ENCODE data around the gene MICU1.
A peak's percentile ranks its signal among the peaks of the same experiment; 100 is the strongest.
"Not testable (repeated sequence)": the region's sequence is repeated elsewhere in the genome, so short reads cannot be mapped to it uniquely, and the experiment has no call there.

The MICU1 gene

DNA sequence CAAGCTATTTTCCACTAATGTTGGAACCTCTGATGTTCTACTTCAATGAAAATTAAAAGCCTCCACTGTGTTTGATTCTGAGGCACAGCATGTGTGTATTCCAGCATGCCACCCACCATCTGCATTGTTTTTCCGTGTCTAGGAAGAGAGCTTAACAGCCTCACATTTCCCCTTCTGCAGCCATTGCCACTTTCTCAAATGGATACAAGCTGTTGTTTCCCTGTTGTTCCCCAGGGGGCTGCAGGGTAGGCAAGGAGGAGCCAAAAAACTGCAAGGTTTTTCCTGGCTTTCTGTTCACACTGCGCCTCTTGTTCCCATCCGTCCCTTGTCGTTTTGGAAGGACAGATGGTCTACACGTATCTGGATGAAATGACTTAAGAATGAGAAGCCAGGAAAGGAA lies 198.9 kb downstream of the MICU1 start:
- peak; percentile 83 for DNase-seq

DNA sequence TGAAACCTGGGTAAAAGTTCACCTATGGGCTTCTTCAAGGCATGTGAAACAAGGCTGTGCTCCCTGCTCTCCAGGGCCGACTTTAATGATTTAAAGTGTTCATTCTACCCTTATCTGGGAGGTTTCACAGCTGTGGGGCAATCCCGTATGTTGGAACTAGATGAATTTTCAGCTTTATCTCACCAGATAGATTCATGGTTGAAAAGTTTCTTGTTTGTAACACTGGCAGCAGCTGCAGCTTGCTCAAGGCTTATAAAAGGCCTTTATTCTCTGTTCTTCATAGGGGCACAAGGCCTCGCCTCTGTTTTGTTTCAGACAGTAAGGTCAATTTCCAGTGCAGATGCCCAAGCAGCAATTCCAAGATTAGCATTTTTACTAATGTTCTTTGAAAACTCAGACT lies 200.7 kb downstream of the MICU1 start:
- no peak for DNase-seq

DNA sequence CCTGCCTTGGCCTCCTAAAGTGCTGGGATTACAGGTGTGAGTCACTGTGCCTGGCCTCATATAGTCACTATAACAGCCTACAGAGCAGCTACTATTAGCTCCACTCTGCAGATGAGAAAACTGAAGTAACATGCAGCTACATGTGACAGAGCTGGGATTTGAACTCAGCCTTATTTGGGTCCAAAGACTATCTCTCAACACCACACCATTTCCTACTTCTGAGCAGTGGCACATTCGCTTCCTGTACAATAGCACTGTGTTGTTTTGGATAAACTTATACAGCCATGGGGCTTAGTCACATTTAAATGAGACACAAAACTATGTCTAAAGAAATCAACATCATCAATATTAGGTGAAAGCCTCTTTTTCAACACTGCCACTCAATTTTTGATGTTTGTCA lies 201.3 kb downstream of the MICU1 start:
- DNase-seq, result no peak

DNA sequence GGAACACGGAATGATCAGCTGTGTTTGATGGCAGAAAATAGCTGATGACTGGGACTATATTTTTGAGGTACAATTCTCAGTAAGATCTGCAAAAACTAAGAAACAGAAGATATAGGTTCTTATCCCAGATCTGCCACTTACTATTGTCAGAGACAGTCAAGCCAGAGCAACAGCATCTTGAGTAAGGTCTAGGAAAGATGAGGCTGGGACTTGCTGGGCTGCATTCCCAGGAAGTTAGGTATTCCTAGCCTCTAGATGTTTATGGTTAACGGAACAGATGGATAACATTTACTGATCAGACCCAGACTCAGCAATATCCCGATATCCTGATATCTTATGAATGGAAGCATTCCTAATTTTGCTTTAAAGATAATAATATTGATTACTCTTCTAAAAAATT lies 202.5 kb downstream of the MICU1 start:
- no peak for DNase-seq

DNA sequence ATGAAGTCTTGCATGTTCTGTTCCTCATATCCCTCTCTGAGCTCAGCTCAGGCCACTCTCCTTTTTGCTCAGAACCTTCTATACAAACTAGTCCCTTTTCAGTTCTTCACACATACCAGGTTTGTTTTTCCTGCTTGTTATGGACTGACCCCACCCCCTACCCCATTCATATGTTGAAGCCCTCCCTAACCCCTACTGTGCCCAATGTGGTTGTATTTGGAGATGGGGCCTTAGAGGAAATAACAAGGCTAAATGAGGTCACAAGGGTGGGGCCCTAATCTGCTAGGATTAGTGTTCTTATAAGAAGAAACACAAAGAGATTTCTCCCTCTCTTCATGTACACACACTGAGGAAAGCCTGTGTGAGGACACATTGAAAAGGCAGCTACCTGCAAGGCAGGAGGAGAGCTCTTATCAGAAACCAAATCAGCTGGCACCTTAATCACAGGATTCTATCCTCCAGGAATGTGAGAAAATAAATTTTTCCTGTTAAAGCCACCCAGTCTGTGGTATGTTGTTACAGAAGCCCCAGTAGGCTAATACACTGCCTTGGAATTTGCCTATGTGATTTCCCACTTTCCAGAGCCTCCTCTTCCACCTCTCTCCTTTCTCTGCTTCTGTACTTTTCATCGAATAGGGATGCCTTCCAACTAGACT lies 203.9 kb downstream of the MICU1 start:
- DNase-seq, result no peak

DNA sequence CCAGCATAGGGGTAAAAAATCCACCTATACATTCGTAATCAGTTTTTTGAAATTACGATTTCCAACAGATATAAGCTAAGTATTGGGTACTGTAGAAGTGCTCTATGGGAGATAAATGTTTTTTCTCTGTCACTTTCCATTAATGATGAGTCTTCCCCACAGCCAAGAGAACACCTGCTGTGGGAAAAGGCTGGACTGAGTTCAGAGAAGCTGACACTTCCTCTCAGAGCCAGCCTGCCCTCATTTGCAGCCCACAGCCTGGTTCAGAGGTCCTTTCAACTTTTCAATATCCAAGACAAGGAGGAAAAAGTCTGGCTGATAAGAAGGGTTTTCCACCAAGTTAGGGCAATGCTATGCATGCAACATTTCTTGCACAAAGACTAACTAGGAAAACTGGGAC lies 206.6 kb downstream of the MICU1 start:
- DNase-seq, result no peak

DNA sequence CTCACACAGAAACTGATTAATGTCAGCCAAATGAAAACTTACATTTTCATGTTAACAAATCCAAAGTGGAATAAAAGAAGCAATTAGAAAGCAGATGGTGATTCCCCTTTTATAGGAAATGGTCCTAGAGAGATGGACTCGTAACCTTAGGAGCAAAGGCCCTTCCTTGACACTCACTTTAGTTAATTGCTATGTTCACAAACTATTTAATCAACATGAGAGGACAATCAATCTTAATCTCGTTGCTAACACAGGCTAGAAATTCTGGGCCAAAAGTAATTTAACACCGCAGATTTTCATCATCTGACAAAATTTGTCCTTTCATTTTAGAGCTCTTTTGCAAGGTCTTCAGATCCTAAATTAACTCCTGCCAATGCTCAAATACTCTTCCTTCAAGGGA lies 207.2 kb downstream of the MICU1 start:
- DNase-seq, result no peak

DNA sequence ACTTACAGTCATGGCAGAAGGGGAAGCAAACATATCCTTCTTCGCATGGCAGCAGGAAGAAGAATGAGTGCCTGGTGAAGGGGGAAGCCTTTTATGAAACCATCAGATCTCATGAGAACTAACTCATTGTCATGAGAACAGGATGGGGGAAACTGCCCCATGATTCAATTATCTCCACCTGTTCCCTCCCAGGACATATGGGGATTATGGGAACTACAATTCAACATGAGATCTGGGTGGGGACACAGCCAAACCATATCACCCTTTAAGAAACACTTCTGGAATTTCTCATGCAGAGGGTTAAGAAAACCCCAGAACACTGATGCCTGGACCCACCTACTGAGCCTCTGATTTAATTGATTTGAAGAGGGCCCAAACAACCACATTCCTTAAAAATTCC lies 207.9 kb downstream of the MICU1 start:
- no peak for DNase-seq

DNA sequence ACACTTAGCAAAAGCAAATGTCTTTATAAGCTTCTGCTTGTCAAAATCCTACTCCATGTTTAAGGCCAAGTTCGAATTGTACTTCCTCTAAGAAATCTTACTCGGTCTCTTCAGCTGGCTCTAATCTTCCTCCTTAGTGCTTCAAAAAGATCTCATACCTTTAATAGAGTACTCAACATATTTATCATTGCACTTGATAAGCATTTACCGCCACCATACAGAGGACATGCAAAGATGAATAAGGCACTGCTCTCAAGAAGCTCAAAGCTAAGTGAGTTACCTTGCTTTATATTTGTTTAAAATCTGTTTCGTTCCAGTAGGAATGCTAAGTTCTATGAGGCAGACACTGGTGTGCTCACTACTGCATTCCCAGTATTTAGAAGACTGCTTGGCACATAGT lies 209.2 kb downstream of the MICU1 start:
- DNase-seq, result no peak

DNA sequence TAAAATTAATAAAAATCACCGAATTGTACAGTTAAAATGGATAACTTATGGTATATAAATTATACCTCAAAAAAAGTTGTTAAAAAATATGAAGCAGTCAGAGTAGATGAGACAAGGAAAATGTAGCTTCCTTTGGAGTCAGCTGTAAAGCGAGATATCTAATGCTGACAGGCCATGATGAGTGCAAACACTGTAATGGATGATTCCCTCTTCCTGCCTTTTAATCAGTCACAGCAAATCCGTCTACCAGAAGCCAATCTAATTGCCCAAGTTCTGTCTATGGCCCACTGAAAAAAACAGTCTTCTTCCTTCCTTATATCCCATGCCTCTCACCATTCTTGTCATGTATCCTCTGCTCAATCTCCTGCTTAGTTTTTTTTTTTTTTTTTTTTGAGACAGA lies 211.2 kb downstream of the MICU1 start:
- DNase-seq, result no peak

DNA sequence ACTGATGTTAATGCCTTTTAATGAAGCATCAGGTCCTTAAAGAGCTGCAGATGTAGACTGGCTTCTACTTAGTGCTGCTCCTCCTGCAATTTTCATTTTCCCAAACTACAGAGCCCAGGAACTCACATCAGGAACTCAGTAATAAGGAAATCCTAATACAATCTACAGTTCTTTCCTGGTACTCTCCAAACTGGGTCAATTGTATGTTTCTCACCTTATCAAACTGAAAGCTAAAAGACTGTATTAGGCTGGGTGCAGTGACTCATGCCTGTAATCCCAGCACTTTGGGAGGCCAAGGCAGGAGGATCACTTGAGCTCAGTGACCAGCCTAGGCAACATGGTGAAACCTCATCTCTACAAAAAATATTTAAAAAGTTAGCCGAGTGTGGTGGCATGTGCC lies 216.7 kb downstream of the MICU1 start:
- no peak for DNase-seq

DNA sequence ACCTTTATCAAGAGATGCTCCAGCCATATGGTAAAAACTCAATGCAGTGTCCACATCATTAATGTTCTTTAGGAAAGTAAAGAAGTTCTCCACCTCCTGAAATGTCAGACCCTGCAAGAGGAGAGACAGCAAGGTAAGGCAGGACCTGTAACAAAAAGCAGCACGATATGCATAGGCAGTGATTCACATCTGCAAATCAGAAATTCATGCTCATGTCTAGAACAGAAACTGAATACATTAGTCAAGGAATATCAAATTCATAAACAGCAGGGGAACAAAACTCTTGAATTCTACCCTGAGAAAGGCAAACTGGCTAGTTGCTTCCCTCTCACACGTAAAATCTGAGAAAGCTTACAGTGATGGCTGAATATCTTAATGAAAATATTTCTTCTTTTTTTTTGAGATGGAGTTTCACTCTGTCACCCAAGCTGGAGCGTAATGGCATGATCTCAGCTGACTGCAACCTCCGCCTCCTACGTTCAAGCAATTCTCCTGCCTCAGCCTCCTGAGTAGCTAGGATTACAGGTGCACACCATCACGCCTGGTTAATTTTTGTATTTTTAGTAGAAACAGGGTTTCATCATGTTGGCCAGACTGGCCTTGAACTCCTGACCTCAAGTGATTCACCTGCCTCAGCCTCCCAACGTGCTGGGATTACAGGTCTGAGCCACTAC lies 217.8 kb downstream of the MICU1 start:
- DNase-seq, result no peak

DNA sequence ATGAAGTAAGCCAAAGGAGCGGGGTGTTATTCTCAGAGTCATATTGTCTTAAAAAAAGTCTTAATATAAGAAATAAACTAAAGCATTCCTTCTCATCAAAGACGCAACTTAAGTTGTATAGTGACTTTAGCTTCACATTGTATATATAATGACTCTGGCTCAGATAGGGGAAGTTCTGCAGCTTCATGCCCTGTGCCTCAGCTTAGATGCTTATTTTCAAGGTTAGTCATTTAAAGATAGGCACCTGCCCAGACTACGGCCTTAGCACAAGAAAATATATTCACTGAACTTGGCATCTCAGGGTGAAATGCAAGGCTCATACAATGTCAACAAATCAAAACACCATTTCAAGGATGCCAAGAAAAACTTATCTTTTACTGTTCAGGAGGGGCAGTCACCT lies 218.4 kb downstream of the MICU1 start:
- DNase-seq, result no peak

DNA sequence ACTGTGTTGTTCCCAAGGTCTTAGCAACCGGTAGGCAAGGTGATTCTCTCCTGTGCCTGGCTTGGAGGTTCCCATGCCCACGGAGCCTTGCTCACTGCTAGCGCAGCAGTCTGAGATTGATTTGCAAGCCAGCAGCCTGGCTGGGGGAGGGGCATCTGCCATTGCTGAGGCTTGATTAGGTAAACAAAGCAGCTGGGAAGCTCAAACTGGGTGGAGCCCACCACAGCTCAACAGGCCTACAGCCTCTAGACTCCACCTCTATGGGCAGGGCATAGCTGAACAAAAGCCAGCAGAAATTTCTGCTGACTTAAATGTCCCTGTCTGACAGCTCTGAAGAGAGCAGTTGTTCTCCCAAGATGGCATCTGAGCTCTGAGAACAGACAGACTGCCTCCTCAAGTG lies 230.3 kb downstream of the MICU1 start:
- DNase-seq, result not testable (repeated sequence)

DNA sequence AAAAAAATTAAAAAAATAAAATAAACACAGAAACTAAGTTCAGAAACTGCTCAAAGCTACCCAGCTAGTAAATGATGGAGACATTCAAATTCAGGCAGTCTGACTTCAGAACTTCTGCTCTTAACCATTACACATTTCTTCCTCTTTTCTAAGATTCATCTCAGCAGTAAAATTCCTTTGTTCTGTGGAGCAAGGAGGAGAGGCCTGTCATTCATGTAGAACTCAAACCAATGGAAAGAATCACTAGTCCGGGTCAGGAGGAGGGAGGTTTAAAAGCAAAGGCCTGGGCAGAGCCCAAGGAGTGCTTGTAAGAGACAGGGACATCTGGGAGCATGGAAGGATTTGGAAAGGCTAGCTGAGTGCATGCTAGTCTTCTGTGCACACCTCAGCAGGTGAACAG lies 233.3 kb downstream of the MICU1 start:
- no peak for DNase-seq

DNA sequence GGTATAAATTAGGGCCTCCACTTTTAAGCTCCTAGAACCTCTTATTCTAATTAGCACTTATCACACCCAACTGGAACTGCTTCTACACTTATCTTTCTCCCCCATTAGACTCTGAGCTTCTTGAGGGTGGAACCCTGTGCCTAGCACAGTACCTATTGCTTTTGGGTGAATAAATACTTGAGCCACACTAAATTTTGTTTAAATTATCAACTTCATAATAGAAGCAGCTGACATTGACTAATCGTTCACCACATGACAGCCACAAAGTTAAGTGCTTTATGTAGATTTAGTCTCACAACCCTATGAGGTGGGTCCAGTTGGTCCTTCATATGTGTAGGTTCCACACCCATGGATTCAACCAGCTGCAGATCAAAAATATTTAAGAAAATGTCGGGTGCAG lies 235.1 kb downstream of the MICU1 start:
- DNase-seq, result no peak

DNA sequence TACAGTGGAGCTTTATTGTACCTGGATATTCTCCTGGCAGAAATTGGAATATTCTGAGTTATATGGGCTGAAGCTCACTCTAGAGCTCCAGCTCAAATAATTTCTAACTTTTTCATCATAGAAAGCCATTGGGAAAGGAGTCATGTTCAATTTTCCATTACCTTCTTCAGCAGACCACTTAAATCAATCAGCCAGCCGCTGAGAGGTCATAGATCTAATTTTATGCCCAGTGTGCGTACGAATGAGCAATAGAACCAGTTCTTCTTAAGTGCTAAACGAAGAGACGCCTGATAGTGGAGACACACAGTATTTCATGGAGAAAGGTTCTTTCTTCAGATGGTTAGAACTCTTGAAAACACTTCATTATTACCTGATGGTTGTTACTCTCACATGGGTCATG lies 236.2 kb downstream of the MICU1 start:
- DNase-seq, result no peak

DNA sequence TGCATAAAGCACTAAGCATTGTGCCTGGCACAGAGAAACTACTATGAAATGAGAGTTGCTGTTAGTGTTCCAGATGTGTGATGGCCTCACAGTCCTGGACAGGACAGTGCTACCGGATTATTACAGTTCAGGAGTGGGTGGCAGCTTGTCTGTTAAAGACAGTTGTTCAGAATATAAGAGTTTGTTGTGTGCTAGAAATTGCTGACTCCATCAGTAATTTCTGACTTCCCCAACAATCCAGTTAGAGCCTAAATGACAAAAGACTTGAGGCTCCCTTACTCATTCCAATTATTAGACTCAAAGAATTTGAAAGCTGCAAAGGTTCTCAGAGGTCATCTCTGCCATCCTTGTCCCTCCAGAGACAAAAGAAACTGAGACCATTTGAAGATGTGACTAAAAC lies 236.9 kb downstream of the MICU1 start:
- DNase-seq, result no peak

DNA sequence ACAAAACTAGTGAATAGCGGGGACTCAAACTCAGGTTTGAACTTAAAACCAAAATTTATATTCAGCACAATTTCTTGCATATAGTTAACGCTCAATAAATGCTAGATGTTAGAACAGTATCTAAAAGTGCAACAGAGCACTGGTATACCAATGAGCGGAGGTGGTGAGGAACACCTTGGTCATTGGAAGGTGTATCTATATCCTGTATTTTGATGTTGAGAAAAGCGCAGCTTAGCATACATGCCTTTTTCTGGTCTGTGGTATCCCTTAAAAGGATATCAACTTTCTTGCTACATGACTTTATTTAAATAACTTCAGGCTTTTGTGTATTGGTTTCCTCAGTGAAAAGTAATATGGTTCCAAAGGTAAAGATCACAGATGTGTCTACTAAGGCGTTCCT lies 237.8 kb downstream of the MICU1 start:
- no peak for DNase-seq

DNA sequence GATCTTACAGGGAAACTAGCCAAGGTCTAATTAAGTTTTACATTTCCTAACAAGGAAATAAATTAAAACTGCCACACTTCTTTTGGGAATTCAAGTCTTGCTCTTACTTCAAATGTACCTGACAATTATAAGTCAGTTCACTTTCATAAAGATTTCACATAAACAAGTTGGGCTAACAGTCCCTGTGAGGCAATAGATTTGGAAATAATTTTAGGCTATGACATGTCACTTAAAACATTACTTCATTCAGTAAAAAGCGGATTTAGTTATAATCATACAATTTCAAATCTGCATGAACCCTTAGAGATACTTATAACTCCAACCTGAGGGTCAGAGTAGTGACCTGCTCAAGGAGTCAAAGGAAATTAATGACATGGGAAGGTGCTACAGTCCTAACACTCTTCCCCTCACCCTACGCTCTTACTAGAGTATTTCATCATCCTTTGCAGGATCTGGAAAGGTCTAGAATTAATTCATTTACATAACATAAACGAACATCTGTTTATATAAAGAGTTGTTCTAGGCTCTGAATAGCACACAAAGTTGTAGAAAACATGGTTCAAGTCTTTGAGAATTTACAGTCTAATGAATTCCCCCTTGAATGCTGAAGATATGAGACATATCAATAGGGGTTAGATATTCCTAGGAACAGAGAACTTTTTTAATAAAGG lies 238.8 kb downstream of the MICU1 start:
- no peak for DNase-seq

DNA sequence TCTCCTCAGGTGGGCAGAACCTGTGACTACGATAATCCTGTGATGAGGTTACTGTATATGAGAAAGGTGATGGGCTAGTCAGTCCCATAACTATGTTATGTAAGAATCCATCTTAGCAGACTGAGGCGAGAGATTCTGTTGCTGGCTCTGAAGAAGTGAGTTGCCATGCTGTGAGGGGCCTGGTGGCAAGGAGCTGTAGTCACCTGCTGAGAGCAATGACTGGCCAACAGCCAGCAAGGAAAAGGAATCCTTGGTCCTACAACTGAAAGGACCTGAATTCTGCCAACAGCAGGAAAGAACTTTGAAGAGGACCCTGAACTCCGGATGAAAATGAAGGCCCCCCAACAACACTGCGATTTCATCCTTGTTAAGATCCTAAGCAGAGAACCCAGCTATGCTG lies 240.2 kb downstream of the MICU1 start:
- DNase-seq, result no peak

DNA sequence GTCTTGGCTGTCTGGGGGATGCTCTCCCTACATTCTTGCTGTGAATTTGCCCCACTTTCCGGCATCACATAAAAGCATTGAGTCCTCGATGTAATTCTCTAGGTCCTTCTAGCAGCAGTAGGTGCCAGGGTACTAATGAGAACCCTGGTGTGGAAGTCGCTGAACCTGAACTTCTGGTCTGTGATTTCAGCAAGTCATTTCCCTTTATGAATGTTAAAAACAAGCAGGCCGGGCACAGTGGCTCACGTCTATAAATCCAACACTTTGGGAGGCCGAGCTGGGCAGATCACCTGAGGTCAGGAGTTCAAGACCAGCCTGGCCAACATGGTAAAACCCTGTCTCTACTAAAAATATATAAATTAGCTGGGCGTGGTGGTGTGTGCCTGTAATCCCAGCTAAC lies 240.9 kb downstream of the MICU1 start:
- DNase-seq, result not testable (repeated sequence)

DNA sequence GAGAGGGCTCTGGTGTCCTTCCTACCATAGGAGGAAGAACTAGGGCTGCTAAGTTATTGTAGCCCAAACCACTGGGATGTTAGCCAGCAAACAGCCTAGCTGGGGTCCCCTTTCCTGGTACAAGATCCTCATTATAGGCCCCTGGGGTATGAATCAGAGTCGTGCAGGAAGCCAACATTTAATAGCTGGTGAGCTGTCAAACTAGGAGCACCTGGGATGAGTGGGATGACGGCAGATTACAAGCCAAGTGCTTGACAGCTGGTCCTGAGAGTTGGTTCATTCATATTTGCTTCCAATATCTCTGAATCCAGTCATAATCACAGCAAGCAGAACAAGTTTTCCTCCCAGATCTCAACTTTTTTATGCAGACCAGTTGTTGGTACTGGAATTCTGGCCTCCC lies 246.1 kb downstream of the MICU1 start:
- no peak for DNase-seq

DNA sequence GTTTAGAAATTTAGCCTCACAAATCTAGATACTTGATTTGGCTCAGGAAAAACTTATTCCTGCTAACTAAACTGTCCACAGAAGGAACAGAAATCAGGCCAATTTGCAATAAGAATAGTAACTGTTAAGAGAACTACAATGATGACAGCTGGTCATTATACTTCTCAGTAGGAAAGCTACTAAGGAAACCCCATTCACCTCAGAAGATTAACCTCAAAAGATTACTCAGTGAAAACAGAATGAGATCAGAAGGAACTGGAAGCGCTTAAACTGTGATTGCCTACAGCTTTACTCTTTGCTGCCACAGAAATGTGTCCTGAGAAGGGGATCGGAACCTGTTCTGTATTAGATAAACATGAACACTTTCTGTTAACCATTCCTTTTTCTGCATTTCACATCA lies 246.8 kb downstream of the MICU1 start:
- no peak for DNase-seq

DNA sequence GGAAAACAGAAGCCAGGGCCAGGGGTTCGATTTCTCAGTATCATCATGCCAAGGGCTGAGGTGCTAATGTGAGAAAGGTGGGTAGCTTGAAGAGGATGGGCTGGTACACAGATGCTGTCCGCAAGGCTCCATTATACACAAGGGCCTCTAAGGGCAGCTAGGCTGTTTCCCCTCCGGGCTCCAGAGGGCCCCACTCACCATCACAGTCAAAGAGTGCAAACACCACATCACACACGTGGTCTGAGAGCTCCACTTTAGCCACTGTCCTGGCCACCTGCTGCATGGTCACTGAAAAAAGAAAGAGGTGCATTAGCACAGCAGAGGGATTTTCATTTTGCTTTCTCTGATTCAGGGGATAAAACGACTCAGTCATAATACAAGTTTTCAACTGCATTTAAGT lies 250.3 kb downstream of the MICU1 start:
- no peak for DNase-seq

Measured in NCI-H2171 (cell line).